ENCODE measurements around the gene ARL14.

ARL14 gene

GRCh38 chr3:160697637-160698380 is 20.8 kb downstream of the ARL14 start:
- Histone ChIP-seq H3K36me3 (ENCODE audit: control insufficient read depth, insufficient read depth, low read length) (no peaks in the 10 kb centered on the region), H3K4me3 (replicated peaks; ENCODE audit: low read depth, low read length) (no peak overlapping the region), H3K27me3 (replicated peaks; ENCODE audit: control insufficient read depth, insufficient read depth, low read length) (no peaks in the 10 kb centered on the region)
- DNase-seq (ENCODE audit: extremely low read depth, insufficient read length), result no peak
- no peak for TF ChIP-seq CTCF (IDR thresholded peaks at IDR 0.05; ENCODE audit: insufficient read depth, low read length, poor library complexity, severe bottlenecking)

- Histone ChIP-seq H3K4me3 (replicated peaks; ENCODE audit: low read depth, low read length) (no peak overlapping the region), H3K27me3 (replicated peaks; ENCODE audit: control insufficient read depth, insufficient read depth, low read length) (no peaks in the 10 kb centered on the region), H3K36me3 (ENCODE audit: control insufficient read depth, insufficient read depth, low read length) (no peaks in the 10 kb centered on the region)
- DNase-seq (ENCODE audit: extremely low read depth, insufficient read length), result no peak
- TF ChIP-seq CTCF (IDR thresholded peaks at IDR 0.05; ENCODE audit: insufficient read depth, low read length, poor library complexity, severe bottlenecking), result no peak
These were observed 21.7 kb downstream of the ARL14 start for GRCh38 chr3:160698599-160699195.

- Histone ChIP-seq H3K27me3 (replicated peaks; ENCODE audit: control insufficient read depth, insufficient read depth, low read length) (no peaks in the 10 kb centered on the region), H3K4me3 (replicated peaks; ENCODE audit: low read depth, low read length) (no peak overlapping the region), H3K36me3 (ENCODE audit: control insufficient read depth, insufficient read depth, low read length) (no peaks in the 10 kb centered on the region)
- no peak for TF ChIP-seq CTCF (IDR thresholded peaks at IDR 0.05; ENCODE audit: insufficient read depth, low read length, poor library complexity, severe bottlenecking)
- no peak for DNase-seq (ENCODE audit: extremely low read depth, insufficient read length)
These were observed 24.5 kb downstream of the ARL14 start for GRCh38 chr3:160701490-160701889.

- Histone ChIP-seq H3K36me3 (ENCODE audit: control insufficient read depth, insufficient read depth, low read length) (no peaks in the 10 kb centered on the region), H3K4me3 (replicated peaks; ENCODE audit: low read depth, low read length) (no peak overlapping the region), H3K27me3 (replicated peaks; ENCODE audit: control insufficient read depth, insufficient read depth, low read length) (no peaks in the 10 kb centered on the region)
- DNase-seq (ENCODE audit: extremely low read depth, insufficient read length), result no peak
- TF ChIP-seq CTCF (IDR thresholded peaks at IDR 0.05; ENCODE audit: insufficient read depth, low read length, poor library complexity, severe bottlenecking), result no peak
These were observed 25.3 kb downstream of the ARL14 start for GRCh38 chr3:160702290-160702689.

GRCh38 chr3:160703974-160704373 is 27.0 kb downstream of the ARL14 start:
- TF ChIP-seq CTCF (IDR thresholded peaks at IDR 0.05; ENCODE audit: insufficient read depth, low read length, poor library complexity, severe bottlenecking), result no peak
- Histone ChIP-seq H3K27me3 (replicated peaks; ENCODE audit: control insufficient read depth, insufficient read depth, low read length) (no peaks in the 10 kb centered on the region), H3K36me3 (ENCODE audit: control insufficient read depth, insufficient read depth, low read length) (no peaks in the 10 kb centered on the region), H3K4me3 (replicated peaks; ENCODE audit: low read depth, low read length) (no peak overlapping the region)
- DNase-seq (ENCODE audit: extremely low read depth, insufficient read length), result no peak
